ENCODE measurements around the gene INSYN2B.

DNA sequence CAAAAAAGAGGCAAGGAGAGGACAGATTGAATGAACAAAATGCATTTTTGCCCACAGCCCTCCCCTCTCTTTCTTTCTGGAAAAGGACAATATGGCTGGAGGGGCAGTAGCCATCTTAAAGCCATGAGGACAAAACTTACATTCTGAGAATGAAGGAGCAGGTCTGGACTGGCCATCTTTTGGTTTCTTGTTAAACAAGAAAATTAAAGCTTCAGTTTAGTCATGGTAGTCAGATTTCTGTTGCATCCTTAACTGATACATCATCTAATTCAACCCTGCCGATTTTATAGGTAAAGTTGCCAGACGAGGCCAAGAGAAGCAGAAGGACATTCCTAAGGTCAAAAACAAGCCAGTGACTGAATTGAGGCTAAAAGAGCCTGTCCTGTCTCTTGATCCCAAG lies 31.5 kb upstream of the INSYN2B start:
- TF ChIP-seq CTBP1 (IDR thresholded peaks at IDR 0.05; ENCODE audit: borderline replicate concordance), result no peak
- no peak for TF ChIP-seq SUZ12 (IDR thresholded peaks at IDR 0.05)
- no peak for TF ChIP-seq ARNT (IDR thresholded peaks at IDR 0.05)
